A549 treated with AZD9567 at 1 μM for 4 hours (cell line): Measurements from ENCODE around the gene KCTD10. TPM values are rescaled to one million over a fixed set of nuclear protein-coding genes. Genes with fewer than 3 reads are reported as not detected.

Experiments
- total RNA-seq: library from RNA; stranded (reverse); fragments of 200-300 nt; extraction: Qiagen RNA extraction; gene quantifications from 5 replicates; pipeline ENCODE4 v1.2.3, GENCODE V29; 2022; ENCODE audit not compliant: insufficient read depth

Gene KCTD10
- total RNA-seq, result 44.6 to 85.6 TPM (median 47.1 TPM) in 5 replicates

GRCh38 chr12:109477185-109477962 lies at the start of gene KCTD10, which contains the start of gene UBE3B:
TSS of gene KCTD10 (minus strand) at chr12:109477300. CDS start at chr12:109477262, 38 bp downstream.
TSS of gene UBE3B (plus strand) at chr12:109477634. CDS start at chr12:109483552, 5,918 bp downstream.

Other genes with a start within 250 kb of the KCTD10 start
- 0.06 to 0.10 TPM (median 0.09 TPM) in 3 of 5 replicates, not detected in the others for gene FOXN4, start 168.0 kb downstream of the KCTD10 start, total RNA-seq
- gene MYO1H, start 129.4 kb downstream of the KCTD10 start, total RNA-seq, result not detected in 5 replicates
- 14.1 to 16.1 TPM (median 15.0 TPM) in 5 replicates for gene UBE3B, start 334 bp upstream of the KCTD10 start, total RNA-seq
- gene MMAB, start 96.2 kb upstream of the KCTD10 start, total RNA-seq, result 28.8 to 38.8 TPM (median 29.7 TPM) in 5 replicates
- gene MVK, start 96.5 kb upstream of the KCTD10 start, total RNA-seq, result 8.2 to 14.3 TPM (median 9.6 TPM) in 5 replicates
- gene FAM222A, start 236.5 kb upstream of the KCTD10 start, total RNA-seq, result 4.7 to 7.5 TPM (median 5.2 TPM) in 5 replicates